NCI-H2081 treated with DMSO at 0.1 percent for 48 hours (cell line): Measurements from ENCODE around the gene SPR.
"Not testable (repeated sequence)": the region's sequence is repeated elsewhere in the genome, so short reads cannot be mapped to it uniquely, and the experiment has no call there.

Experiments used
- DNase-seq: peaks from one replicate; lab custom pipeline; 2025; lab: John Stamatoyannopoulos, UW

Gene SPR

GRCh38 chr2:72888438-72889202 is 1.4 kb downstream of the SPR start:
- no peak for DNase-seq

- DNase-seq = no peak
These were observed 2.8 kb downstream of the SPR start for GRCh38 chr2:72889991-72890390.

- no peak for DNase-seq
These were observed 4.0 kb downstream of the SPR start for GRCh38 chr2:72891091-72891818.

GRCh38 chr2:72892506-72893173 is 5.4 kb downstream of the SPR start:
- no peak for DNase-seq

- DNase-seq = no peak
These were observed 6.5 kb downstream of the SPR start for GRCh38 chr2:72893594-72894319.

GRCh38 chr2:72894514-72894913 is 7.3 kb downstream of the SPR start:
- no peak for DNase-seq

GRCh38 chr2:72895154-72895553 is 7.9 kb downstream of the SPR start:
- no peak for DNase-seq

GRCh38 chr2:72895759-72896281 is 8.6 kb downstream of the SPR start:
- no peak for DNase-seq

GRCh38 chr2:72896446-72896845 is 9.2 kb downstream of the SPR start:
- DNase-seq = no peak

- no peak for DNase-seq
These were observed 10.8 kb downstream of the SPR start for GRCh38 chr2:72897785-72898584.

- DNase-seq = no peak
These were observed 11.3 kb downstream of the SPR start for GRCh38 chr2:72898585-72898906.

GRCh38 chr2:72900191-72900825 is 13.1 kb downstream of the SPR start:
- DNase-seq = no peak

GRCh38 chr2:72901426-72901825 is 14.2 kb downstream of the SPR start:
- no peak for DNase-seq

GRCh38 chr2:72907369-72907768 is 20.2 kb downstream of the SPR start:
- not testable (repeated sequence) for DNase-seq

- DNase-seq = no peak
These were observed 21.5 kb downstream of the SPR start for GRCh38 chr2:72908741-72909140.

- no peak for DNase-seq
These were observed 24.0 kb downstream of the SPR start for GRCh38 chr2:72911256-72911655.

GRCh38 chr2:72913486-72914205 is 26.4 kb downstream of the SPR start:
- no peak for DNase-seq

- no peak for DNase-seq
These were observed 27.0 kb downstream of the SPR start for GRCh38 chr2:72914206-72914559.

- no peak for DNase-seq
These were observed 27.5 kb downstream of the SPR start for GRCh38 chr2:72914589-72915319.
